Urothelium cell line (cell line): Measurements from ENCODE around the gene DSCAML1.
A peak's percentile ranks its signal among the peaks of the same experiment; 100 is the strongest.

ENCODE experiments used
- DNase-seq: peaks from one replicate; pipeline ENCODE4 v3.0.0; 2011; ENCODE audit warnings: low spot score, mixed read lengths
- FAIRE-seq: peaks from 2 replicates; lab custom pipeline; 2011; peaks lifted over from hg19 to GRCh38; lab: Jason Lieb, UNC

Gene DSCAML1

DNA sequence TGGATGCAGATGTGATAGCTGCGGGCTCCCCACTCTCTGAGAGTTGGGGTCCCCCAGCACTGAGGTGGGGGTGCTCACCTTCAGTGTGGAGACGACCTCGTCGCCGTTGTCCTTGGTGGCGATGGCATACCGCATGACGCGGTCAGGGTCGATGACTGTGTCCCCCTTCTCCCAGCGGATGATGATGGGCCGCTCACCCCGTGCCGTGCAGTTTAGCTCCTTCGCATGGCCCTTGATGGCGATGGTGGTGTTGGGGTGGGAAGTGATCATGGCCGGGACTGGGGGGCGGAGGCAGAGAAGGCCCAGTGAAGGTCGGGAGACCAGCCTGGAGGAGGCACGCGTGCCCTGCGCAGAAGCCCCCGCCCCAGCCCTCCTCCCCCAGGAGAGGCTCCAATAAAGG, 315.1 kb downstream of the DSCAML1 start:
- no peak for DNase-seq
- FAIRE-seq = no peak

GRCh38 chr11:117481036-117481435, 316.0 kb downstream of the DSCAML1 start:
- FAIRE-seq (no peak), DNase-seq (no peak)

- no peak for DNase-seq
- FAIRE-seq = no peak
Measured at GRCh38 chr11:117480221-117480620, 316.8 kb downstream of the DSCAML1 start.

DNA sequence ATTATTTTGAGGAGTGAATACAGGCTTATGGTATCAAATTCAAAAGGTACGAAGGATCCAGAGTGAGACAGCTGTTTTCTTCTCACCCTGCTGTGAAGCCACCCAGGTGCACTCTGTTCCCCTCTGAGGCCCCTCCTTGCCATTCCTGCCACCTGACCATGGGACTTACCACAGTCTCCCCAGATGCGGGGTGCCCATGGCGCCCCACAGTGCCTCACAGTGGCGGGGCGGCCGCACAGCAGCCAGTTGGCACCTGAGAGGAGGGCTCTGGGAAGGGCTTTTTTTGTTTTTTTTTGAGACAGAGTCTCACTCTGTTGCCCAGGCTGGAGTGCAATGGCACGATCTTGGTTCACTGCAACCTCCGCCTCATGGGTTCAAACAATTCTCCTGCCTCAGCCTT, 317.6 kb downstream of the DSCAML1 start:
- DNase-seq (no peak), FAIRE-seq (no peak)

- DNase-seq (no peak), FAIRE-seq (no peak)
Measured at GRCh38 chr11:117478926-117479325, 318.1 kb downstream of the DSCAML1 start.

GRCh38 chr11:117478126-117478860, 318.7 kb downstream of the DSCAML1 start:
- FAIRE-seq (no peak), DNase-seq (no peak)

DNA sequence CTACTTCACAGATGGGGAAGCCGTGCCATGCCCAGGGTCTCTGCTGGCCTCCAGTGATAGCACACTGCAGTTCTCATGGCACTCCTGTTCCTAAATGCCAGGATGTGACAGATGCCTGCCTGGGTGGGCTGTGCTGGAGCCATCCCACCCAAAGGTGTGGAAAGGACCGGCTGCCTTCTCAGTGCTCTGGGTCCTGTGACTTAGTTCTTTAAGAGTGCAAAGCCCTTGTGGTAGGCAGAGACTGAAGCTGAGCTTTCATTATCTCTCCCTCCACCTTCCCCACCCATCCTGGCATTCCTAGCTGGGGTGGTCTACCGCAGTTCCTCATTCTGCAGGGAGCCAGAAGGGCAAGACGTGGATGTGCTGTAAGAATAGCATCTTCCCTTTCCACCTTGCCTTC, 319.3 kb downstream of the DSCAML1 start:
- FAIRE-seq (no peak), DNase-seq (no peak)

DNA sequence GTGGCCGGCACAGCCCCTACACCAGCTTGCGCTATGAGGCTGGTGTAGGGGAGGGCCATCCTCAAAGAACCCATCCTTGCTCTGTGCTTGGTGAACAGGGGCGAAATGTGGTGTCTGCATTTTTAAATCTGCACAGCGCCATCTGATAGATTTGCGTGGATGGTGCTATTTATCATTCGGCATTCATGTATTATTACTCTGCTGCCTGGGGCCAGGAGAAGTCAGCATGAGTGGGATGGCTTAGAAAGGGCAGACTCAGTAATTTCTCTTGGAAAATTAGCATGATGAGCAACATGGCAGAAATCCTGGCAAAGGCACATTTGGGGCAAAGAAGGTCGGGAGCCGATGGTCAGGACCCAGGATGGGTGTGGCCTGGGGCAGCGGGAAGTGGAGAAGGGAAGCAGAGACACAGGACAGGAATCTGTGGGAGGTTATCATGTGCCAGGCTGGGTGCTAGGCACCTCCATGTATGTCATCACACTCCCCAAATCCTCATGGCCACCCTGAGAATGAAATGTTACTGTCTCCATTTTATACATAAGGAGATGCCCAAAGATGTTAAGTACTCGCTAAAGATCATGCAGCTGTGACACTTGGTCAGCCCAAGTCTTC, 320.4 kb downstream of the DSCAML1 start:
- no peak for FAIRE-seq
- no peak for DNase-seq

DNA sequence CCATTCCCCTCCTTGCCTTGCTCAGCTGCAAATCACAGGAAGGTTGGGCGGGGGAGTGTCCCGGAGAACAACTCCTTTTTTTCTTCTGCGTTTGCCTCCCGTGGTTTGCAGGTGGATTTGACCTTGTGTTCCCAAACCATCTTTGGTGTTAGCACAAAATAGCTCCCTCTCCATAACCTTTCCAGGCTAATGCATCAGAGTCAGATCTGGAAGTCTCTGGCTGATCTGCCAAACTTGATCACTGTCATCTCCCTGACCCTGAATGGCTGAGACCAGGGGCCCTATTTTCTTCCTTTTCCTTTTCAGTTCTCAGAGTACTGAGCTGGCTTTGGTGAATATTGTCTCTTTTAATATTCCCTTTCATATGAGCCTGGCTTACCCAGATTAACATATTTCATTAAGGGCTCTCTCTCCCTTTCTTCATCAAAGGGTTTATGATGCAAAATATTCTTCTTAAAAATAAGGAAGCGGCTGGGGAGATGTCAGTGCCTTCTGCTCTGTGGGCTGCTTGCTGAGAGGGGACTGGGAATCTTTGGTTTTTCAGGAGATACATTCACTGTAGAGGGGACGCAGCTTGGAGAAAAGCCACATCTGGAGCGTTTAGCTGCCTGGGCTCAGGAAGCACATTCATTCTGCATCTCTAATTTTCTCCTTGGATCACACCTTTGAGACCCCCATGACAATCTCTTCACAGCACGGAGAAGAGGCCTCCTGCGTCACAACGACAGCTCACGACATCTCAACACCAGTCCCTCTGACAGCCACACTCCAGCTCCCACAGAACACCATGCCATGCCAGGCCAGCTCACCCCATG, 321.1 kb downstream of the DSCAML1 start:
- FAIRE-seq (no peak), DNase-seq (no peak)

GRCh38 chr11:117473481-117474091, 323.4 kb downstream of the DSCAML1 start:
- FAIRE-seq = no peak
- DNase-seq = peak; percentile 61

- no peak for DNase-seq
- no peak for FAIRE-seq
Measured at GRCh38 chr11:117471776-117472175, 325.2 kb downstream of the DSCAML1 start.

- DNase-seq (no peak), FAIRE-seq (no peak)
Measured at GRCh38 chr11:117470576-117470975, 326.4 kb downstream of the DSCAML1 start.

- DNase-seq (no peak), FAIRE-seq (no peak)
Measured at GRCh38 chr11:117468888-117469287, 328.1 kb downstream of the DSCAML1 start.

GRCh38 chr11:117467770-117468169, 329.2 kb downstream of the DSCAML1 start:
- no peak for FAIRE-seq
- DNase-seq = no peak

DNA sequence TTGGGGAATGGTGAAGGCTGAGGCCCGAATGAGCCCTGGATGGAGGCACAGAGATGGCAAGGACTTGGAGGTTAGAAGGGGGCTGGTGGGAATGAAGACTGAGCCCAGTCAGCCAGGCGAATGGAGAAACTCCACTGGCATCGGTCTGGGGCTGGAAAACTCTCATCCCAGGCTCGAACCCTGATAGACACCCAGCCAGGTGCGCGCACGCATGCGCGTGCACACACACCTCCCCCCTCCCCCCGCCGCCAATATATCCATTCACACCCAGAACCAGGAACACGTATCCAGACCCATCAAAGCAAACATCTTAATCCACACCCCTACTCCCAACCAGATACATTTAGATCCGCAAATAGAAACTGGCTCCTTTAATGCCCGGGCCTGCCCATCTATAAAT, 330.1 kb downstream of the DSCAML1 start:
- no peak for DNase-seq

DNA sequence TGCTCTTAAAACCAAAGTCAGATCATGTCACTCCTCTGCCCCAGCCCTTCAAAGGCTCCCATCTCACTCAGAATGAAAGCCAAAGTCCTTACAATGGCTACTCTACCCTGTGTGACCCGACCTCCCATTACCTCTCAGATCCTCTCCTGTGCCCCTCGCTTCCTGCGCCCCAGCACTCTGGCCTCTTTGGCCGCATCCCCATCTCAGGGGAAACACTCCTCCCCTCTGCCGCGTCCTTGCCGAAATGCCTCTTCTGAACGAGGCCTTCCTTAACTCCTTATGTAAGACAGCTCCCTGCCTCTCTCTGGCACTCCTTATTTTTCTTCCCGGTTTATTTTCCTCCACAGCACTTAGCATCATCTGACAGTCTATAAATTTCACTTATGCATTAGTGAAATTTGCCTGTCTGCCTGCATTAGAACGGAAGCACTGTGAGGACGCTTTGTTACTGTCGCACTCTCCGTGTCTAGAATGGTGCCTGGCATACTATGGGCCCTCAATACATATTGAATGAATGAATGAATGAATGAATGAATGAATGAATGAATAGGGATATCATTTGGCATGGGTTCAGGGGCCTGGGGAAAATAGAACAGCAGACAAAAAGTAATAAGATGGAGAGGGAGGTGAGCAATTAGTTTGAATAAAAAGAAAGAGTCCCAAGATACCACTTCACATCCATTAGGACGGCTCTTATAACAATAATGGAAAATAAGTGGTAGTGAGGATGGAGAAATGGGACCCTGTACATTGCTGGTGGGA, 331.6 kb downstream of the DSCAML1 start:
- FAIRE-seq (no peak), DNase-seq (no peak)

More for the DNA sequence above, 330.1 kb downstream of the DSCAML1 start:
- no peak for FAIRE-seq

DNA sequence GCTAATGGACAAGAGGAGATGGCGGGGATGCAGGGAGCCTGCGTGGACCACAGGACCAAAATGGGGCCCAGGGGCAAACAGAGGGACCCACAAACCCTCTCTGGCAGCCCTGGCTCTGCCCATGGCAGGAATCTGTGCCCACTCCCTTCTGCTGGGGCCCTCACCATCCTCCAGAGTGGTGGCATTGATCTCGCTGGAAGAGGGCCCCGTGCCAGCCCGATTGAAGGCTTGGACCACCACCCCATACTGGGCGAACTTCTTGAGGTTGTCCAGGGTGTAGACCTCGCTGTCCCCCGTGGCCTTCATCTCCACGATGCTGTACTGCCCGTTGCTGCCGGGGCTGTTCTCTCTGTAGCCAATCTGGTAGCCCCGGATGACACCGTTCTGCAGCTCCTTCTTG, 332.2 kb downstream of the DSCAML1 start:
- FAIRE-seq = no peak
- DNase-seq = no peak

GRCh38 chr11:117462864-117463247, 334.2 kb downstream of the DSCAML1 start:
- FAIRE-seq (no peak), DNase-seq (no peak)

- no peak for FAIRE-seq
- no peak for DNase-seq
Measured at GRCh38 chr11:117462183-117462863, 334.7 kb downstream of the DSCAML1 start.
